Activated CD4-positive, CD25-positive, alpha-beta regulatory T cell (primary cell): Measurements from ENCODE around the gene DAPL1.
"Not testable (repeated sequence)": the region's sequence is repeated elsewhere in the genome, so short reads cannot be mapped to it uniquely, and the experiment has no call there.

Source experiments
- DNase-seq, 4 experiments: peaks; one replicate each; lab custom pipeline; 2025; lab: John Stamatoyannopoulos, UW

Gene DAPL1

DNA sequence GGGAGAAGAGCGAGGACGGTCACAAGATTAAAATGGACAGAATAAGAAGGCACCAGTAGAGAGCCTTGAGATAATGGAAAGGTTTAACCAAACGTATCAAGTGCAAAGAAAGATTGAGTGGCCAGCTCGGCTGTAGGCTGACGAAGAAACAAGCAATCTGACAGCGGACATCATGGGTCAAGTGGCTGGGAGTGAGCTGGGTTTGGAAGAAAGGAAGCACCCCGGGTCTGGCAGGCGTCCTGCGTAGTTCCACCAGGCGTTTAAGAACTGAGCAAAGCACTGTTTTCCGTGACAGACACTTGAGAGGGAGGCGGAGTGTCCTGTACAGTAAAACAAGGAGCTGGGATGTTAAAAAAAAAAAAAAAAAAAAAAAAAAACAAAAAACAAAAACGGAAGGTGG is 27.1 kb downstream of the DAPL1 start:
- no peak for DNase-seq

DNA sequence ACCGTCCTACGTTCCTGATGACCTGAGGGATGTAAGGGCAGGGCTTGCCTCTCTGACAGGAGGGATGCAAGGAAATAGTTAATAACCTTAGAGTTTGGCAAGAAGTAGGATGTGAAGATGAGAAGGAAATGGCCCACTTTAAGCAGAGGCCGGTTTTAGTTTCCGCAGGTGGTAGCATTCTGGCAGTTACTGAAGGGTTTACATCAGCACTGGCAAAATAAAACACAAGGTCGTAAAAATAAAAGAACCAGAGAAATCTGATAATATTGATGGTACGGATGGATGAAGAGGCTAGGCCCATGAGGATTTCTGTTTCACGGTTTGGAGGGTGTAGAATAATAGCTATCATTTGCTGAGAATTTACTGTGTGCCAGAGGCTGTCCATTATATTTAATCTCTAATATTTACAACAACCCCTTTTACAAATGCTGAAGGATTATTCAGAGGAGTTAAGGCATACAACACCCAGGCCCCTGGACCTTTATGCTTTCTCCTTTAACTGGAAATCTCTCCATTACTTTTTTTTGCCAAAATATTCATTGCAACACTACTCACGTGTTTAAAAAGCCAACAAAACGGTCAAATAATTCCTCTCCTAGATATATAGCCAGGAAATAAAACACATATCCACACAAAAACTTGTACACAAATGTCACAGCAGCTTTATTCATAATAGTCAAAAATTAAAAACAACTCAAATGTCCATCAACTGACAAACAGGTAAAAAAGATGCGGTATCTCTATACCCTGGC is 28.5 kb downstream of the DAPL1 start:
- no peak for DNase-seq

DNA sequence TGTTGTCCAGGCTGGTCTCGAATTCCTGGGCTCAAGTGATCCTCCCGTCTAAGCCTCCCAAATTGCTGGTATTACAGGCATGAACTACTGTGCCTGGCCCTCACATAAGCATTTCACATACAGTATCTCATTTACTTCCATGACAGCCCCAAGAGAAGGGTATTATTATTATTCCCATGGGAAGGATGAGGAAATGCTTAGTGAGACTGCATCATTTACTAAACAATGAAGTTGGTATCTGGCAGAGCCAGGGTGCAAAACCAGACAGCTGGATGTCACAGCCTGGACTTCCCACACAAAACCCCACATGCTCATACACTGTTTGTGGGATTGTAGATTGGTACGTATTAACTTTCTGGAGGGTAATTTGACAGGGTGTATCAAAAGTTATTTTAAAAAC is 29.9 kb downstream of the DAPL1 start:
- DNase-seq = no peak

DNA sequence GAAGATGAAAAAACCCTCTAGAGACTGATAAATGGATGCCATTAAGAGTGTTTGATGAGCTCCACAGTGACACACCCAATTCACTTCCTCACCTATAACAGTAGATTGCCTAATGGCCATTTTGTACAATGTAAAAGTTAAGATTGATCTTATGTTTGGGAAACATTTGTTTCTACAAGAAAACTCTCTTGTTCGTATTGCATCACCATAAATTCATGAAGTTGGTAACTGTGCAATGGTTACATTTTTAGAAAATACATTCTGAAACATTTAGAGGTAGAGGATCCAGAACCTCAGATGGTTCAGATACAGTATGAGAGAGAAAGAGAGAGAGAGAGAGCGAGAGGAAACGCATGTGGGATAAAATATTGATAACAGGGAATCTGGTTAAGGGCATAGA is 31.8 kb downstream of the DAPL1 start:
- no peak for DNase-seq

DNA sequence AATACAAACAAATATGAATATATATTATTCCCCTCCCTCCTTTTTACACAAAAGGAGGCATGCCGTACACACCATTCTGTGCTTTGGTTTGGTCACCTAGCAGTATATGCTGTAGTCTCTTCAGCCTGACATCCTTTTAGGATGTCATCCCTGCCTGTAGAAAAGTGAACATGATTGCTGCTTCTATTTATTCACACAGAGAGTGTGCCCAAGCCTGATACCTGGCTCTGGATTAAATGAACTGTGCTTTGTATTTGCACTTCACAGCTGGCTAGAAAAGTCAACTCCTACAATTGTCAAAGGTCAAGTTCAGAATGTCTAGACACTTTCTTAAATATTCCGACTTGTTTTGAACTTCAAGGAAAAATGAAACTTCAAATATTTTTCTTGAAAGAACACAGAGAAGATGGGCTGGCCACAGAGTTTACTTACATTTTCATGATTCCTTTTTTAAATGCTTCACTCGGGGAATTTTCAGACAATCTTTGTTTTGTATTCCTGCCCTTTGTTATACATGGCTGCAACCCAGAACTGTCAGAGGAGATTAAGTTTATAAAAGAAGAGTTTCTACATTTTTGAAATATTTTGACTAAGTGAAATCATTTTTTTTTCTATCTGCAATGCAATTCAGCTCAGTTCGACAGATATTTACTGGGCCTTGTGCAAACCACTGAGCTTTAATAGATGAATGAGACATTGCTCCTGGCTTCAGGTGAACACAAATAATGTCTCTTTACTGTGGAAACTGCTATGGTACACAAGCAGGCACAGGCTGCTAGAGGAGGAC is 33.5 kb downstream of the DAPL1 start:
- no peak for DNase-seq

DNA sequence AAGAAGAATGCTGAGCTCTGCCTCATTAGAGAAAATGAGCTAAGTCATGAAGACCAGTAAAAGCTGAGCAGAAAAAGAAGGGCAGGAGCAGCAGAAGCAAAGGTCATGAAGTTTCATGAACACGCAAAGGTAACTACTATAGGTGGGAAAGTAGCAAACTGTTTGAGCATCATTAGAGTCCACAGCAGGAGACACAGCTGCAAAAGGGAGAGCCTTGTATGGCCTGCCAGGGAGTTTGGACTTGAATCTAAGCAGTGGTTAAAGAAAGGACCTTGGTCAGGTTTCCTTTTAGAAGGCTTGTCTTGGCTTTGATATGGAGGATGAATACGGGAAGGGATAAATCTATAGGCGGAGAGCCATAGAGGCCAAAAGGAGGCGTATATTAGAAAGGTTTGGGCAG is 34.0 kb downstream of the DAPL1 start:
- DNase-seq = no peak

DNA sequence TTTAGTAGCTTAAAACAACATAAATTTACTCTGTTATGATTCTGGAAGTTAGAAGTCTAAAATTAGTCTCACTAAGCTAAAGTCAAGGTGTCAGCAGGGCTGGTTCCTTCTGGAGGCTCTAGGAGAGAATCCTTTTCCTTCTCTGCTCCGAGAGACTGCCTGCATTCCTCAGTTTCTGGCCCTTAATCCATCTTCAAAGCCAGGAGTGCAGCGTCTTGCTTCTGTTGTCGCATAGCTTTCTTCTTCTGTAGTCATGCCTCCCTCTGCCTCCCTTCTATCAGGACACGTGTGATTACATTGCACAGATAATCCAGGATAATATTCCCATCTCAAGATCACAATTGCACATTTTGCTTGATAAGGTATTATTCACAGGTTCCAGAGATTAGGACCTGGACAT is 35.1 kb downstream of the DAPL1 start:
- DNase-seq = no peak

DNA sequence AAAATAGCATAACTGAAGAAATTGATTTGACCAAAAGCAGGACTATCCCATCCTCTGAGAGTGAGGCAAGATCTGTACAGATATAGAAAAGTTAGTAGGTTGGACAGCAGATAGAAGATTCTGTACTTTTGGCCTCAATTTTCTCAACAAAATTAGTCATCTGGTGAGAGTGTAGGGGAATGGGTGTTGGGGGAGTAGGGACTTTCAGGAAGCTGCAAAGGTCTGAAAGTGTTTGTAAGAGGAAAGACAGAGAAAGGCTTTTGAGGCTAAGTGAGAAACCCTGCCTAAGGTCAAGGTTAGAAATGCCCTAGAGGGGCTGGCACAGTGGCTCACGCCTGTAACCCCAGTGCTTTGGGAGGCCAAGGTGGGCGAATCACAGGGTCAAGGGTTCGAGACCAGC is 40.3 kb downstream of the DAPL1 start:
- no peak for DNase-seq

DNA sequence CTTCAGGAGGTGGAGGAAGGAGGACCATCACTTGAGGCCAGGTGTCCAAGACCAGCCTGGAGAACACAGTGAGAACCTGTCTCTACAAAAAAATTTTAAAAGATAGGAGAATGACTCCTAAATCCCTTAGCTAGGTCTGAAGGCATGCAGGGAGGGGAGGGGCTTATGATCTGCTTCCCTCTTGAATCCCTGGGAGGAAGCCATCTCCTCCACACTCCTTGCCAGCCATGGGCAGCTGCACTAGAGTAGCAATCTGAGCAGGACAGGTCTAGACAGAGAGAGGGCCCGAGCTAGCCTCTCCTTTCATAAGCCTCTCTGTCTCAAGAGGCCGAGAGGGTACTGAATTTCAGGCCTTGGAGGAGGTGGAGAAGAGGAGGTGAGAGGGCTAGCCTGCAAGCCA is 42.5 kb downstream of the DAPL1 start:
- no peak for DNase-seq

DNA sequence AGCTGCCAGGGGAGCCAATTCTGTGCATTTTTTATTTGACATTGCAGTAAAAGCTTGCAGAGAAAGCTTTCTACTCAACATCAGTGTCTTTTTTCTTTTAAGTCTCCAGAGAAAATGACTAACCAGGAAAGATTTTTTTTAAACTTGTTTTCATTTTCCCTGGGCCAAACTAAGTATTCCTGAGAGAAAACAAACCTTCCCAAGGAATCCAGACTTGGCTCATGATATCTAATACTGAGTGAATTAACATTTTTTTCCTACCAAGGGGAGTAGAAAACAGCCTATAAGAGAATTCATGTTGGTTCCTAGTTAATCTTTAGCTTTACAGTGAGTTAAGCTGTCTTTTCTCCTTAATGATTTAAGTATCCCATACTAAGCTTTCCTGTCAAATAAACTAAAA is 46.7 kb downstream of the DAPL1 start:
- DNase-seq = no peak

DNA sequence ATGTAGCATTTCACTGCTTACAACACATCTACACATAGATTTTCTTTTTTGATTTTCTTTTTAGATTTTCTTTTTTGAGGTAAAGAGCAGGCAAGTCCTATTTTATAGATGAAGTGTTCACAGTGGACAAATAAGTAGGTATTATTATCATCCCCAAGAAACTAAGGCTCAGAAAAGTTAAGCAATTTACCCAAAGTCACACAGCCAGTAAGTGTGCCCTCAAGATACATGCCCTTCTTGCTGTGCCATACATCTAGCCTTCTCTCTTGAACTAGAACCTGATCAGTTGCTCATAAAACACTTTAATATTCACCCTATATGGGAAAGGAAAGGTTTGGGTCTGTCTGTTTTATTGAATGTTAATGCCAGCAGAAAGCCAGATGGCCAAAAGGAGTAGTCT is 50.3 kb downstream of the DAPL1 start:
- DNase-seq = no peak

DNA sequence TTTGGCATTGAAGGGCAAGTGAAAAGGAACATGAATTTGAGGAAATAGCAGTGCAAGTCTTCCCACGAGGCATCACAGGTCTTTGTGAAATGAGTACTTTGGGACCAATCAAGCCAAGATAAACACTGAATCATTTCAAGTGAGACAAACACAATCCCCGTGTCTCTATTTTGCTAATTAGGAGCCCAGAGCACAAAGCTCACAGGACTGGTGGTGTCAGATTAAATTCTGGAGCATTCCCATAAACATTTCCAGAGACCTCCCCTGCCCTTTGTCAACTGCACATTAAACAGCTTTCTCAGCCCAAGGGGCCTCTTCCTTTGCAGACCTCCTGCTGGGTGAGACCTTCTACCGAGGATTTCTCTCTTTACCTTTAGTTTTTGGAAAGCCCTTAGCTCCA is 50.7 kb downstream of the DAPL1 start:
- DNase-seq = no peak

DNA sequence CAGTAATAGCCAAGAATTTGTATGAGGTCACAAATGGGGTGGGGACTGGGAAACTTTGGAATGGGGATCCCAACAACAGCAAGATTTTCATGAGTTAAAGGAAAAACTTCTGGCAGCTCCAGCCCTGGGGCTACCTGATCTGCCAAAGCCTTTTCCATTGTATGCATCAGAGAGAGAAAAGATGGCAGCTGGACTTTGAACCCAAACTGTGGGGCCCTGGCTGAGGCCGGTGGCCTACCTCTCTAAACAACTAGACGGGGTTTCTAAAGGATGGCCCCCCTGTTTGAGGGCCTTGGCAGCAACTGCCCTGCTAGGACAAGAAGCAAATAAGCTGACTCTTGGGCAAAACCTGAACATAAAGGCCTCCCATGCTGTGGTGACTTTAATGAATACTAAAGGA is 52.4 kb downstream of the DAPL1 start:
- not testable (repeated sequence) for DNase-seq

DNA sequence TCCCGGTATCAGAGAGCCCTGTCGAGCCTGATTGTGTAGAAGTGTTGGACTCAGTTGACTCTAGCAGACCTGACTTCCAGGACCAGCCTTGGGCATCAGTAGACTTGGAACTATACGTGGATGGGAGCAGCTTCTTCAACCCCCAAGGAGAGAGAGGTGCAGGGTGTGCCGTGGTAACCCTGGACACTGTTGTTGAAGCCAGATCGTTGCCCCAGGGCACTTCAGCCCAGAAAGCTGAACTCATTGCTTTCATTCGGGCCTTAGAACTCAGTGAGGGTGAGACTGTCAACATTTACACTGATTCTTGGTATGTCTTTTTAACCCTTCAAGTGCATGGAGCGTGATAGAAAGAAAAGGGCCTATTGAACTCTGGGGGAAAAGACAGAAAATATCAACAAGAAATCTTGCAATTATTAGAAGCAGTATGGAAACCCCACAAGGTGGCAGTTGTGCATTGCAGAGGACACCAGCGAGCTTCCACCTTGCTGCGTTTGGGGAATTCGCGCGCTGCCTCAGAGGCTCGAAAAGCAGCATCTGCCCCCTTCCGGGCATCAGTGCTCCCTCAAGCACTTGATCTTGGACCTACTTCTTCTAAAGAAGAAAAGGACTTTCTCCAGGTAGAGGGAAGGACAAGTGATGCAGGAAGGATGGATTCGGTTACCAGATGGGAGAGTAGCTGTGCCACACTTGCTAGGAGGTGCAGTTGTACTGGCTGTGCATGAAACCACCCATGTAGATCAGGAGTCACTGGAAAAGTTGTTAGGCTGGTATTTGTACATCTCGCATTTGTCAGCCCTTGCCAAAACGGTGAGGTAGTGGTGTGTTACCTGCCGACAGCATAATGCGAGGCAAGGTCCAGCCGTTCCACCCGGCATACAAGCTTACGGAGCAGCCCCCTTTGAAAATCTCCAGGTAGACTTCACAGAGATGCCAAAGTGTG is 53.2 kb downstream of the DAPL1 start:
- DNase-seq = not testable (repeated sequence)

DNA sequence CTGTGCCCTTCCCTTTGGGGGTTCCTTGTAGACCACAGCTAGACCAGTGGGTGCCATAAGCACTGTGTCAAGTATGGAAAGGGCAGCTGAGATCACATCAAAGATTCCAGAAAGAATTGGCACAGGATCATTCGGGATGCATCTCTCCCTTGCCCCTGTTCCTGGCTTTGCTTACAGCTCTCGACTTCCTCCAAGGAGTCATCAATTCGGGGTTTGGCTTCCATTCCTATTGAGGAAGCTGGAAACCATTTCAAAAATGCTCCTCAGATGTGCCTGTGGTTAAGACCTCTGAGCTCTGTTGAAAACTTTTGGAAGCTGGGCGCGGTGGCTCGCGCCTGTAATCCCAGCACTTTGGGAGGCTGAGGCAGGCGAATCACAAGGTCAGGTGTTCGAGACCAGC is 65.1 kb downstream of the DAPL1 start:
- not testable (repeated sequence) for DNase-seq

DNA sequence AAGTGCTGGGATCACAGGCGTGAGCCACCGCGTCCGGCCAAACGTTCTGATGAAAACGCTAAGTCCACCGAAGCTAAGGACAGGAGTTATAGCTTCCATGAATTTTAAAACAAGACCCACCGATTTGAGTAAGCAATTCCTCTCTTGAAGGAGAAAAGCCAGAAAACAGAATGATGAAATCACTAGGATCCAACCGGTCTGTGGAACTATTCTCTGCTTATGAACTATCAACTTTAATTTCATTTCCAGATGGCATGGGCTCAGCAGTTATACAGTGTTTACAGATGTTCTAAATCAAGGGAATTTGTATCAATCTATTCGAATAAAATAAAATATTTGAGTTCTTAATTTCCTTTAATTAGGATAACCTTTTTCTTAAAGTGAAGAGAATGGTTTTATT is 66.5 kb downstream of the DAPL1 start:
- DNase-seq = not testable (repeated sequence)

DNA sequence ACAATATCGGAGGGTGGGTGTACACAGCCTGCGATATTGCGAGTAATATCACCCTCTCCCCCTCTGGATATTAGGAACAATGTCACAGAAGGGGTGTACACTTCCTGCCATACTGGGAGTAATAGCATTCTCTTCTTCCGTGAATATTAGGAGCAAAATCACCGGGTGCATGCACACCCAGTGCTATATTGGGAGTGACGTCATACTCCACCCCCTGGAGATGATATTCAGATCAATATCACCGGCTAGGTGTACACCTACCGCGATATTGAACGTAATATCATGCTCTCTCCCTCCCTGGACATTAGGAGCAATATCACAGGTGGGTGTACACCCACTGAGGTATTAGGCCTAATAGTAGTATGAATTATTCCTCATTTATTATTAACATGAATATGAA is 70.4 kb downstream of the DAPL1 start:
- DNase-seq = not testable (repeated sequence)
